IPS DF 4.7 (cell line): ENCODE results near the gene C20orf141.
"Not testable (repeated sequence)": the region's sequence is repeated elsewhere in the genome, so short reads cannot be mapped to it uniquely, and the experiment has no call there.

Experiments
- DNase-seq: peaks from one replicate; pipeline ENCODE4 v3.0.0-alpha.2; 2013; ENCODE audit warnings: low spot score; ENCODE audit errors: extremely low read depth

C20orf141 gene

GRCh38 chr20:2820084-2820895 is 5.5 kb downstream of the C20orf141 start:
- no peak for DNase-seq

DNA sequence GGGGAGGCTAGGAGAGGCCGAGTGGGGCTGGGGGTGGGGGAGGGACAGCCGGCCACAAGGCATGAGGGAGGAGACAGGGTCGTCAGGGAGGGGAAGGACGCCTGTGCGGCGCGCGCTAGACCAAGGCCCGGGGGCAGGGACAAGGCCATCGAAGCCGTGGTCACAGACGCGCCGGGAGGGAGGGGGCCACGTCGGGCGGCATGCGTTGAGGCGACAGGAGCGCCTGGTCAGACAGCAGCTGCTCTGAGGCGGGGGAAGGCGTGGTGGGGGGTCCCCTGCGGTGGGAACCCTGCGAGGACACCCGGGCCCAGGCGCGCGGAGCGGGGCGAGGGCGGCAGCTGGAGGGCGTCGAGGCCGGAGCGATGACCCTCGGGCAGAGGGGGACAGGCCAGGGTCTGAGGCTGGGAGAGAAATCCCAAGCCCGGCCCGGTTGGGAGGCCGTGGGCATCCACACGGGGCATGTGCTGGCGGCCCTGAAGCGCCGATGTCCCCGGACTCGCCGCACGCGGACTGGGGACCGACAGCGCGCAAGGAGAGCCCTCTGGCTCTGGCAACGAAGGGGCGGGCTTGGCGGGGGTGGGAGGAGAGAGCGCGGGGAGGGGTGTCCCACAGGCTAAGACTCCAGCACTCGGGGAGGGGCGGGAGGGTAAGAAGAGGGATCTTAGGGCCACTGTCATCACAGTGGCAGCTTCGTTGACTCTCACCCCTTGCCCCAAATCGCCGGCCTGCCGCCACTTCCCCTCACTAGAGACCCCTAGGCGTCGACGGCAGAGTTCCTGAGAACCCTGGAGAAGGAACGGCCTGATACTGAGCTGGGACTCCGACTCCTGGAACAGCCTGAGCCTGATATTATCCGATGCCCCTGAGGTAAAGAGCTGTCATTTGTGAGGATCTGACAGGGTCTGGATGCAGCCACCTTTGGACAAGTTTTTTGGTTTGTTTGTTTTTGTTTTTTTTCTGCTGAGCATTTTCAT is 6.4 kb downstream of the C20orf141 start:
- no peak for DNase-seq

DNA sequence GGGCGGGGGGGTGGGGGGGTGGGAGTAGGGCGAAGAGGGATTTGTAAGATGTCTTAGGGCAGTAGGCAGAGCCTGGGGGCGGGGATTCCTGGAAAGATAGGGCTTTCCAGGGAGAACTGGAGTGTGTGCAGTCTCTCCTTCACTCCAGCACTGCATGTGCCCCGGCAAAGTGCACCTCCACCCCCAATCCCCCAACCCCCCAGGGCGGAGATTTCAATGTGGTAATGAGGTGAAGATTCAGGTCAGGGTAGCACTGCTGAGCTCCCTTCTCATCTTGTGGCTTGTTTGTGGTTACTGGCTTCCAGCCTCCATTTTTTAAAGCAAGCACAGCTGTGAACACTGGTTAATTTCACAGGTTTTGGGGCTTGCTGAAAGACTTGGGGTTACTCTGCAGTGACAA is 7.3 kb downstream of the C20orf141 start:
- DNase-seq: no peak

- DNase-seq: no peak
These were observed 11.0 kb downstream of the C20orf141 start for GRCh38 chr20:2825761-2826160.

DNA sequence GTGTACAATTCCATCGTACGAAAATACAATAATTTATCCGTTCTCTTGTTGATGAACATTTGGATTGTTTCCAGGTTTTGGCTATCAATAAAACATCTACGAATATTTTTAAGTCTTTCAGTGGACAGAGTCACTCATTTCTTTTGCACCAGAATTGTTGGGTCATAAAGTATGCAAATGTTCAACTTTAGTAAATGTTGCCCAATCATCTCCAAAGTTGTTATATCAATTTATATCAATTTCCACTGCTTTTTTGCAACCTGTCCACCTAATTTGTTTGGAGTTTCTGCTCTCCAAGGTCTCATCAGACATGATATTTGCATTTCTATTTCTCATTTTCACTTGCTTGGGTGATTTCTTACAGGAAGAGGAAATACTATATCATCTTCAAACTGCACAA is 11.9 kb downstream of the C20orf141 start:
- no peak for DNase-seq

GRCh38 chr20:2829376-2829775 is 14.6 kb downstream of the C20orf141 start:
- DNase-seq: no peak

- DNase-seq: not testable (repeated sequence)
These were observed 16.4 kb downstream of the C20orf141 start for GRCh38 chr20:2831206-2831605.

GRCh38 chr20:2833761-2834160 is 19.0 kb downstream of the C20orf141 start:
- DNase-seq: no peak

DNA sequence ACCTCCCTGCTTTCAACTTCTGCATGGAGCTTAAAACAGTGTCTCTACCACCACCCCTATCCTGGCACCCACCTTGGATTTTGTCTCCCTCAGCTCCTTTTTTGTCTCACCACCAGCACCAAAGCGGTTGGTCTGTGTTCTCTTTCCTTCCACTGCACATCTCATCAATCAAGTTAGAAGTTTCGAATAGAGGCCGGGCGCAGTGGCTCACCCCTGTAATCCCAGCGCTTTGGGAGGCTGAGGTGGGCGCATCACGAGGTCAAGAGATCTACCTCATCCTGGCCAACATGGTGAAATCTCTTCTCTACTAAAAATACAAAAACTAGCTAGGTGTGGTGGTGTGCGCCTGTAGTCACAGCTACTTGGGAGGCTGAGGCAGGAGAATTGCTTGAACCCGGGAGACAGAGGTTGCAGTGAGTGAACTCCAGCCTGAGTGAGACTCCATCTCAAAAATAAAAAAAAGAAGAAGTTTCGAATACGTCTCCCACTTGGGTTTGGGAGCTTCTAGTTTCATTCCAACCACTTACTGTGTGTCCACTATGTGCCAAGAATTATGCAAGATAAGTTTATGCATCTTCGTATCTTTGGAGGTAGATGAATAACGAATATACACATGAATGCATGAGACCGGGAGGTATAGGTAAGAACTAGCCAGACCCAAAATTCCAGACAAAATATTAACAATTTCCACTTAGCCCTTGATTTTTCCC is 19.8 kb downstream of the C20orf141 start:
- DNase-seq: no peak

- DNase-seq: no peak
These were observed 20.6 kb downstream of the C20orf141 start for GRCh38 chr20:2835331-2835796.

DNA sequence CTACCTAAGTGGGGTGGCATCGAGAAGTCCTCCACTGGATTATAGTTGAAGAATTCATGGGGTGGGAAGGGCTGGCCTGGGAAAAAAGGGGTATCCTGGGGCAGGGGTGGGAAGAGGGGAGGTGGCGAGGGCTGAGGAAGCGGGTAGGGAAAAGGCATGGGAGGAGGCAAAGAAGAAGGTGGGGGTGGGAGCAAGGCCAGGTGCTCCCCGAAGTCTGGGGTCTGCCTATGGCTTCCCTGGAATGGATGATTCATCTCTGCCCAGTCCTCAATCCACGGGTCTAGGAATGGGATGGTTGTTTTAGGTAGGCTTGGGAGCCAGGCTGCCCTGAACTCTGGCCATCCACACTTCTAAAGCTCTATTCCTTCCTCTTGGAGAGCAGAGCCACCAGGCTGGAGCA is 21.2 kb downstream of the C20orf141 start:
- DNase-seq: no peak

- no peak for DNase-seq
These were observed 22.6 kb downstream of the C20orf141 start for GRCh38 chr20:2837221-2837960.

DNA sequence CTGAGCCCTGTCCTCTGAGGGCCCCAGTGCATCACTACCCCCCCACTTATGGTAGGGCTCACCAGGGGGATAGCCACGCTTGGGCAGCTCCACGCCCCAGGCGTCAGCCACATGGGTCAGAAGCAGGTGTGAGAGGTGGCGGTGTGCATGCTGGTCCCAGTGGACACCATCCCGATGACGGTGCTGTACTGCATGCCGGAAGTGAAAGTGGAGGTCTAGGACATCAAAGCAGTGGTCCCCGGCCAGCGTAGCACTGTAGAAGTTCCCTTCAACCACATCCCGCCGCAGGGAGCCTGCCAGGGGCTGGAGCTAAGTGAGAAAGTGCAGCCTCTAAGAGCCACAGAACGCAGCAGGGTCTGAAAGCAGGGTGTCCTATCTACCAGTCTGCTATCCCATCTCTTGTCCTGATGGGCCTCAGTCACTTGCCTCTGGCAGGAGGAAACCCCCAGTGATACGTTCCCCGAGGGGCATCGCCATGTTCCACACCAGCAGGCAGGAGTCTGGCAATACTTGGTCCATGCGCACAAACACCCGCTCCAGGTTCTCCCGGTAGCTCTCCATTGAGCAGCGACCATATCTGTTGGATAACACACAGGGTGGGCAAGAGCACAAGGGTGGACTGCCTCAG is 23.5 kb downstream of the C20orf141 start:
- DNase-seq: no peak

- DNase-seq: no peak
These were observed 24.3 kb downstream of the C20orf141 start for GRCh38 chr20:2838847-2839671.

DNA sequence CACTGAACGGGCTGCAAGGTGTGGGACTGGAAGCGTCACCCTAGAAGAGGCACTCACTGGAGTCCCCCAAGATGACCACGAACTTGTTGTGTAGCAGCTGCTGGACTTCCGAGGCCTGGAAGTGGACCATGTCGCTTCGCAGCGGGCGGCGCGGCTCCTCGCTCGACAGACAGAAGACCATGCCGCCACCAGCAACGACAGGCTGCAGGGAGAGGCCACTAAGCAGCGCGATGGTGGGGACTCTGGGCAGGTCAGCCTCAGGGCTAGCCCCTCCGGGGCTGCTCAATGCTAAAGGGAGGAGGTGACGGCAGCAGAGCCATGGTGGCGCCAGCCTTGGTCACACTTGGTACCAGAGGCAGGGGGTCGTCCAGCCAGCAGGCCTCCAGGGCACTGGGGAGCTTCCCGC is 24.9 kb downstream of the C20orf141 start:
- DNase-seq: no peak

DNA sequence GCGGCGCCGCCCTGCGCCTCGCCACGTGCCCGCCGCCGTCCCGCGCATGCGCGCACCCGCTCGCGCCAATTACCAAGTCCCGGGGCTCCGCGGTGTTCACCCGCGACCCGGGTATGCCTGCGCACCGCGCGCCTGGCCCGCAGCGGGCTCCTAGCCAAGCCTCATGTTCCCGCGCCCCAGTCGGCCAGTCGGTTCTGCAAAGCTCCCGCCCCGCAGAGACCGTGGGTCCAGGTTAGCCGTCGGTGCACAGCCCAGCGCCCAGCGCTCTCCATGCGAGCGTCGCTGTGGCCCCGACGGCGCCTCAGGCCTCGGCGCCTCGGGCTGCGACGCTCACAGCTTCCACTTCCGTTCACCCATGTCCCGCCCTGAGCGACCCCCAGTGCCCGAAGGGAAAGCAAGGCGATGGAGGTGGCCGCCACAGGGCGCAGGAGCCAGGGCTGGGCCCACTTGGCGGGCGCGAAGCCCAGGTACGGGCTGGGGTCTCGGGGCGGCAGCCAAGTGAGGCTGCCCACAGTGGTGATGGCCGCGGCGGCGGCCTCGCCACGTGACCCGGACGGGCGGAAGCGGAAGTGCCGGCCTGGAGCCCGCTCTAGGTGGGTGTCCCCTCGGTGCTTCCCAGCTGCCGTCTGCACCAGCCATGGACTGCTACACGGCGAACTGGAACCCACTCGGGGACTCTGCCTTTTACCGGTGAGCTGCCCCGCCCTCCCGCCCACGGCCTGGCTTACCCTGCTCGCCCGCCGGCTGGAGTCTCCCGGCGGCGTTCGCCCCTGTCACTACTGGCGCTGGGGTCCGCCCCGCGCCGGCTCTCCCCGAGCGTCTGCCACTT is 25.6 kb downstream of the C20orf141 start, which contains the start of the genes PCED1A and VPS16:
TSS of gene PCED1A (minus strand) at position 518 of the 829 bp plus-strand sequence. CDS start 743 bp downstream, outside the sequence.
TSS of gene VPS16 (plus strand) at position 608 of the 829 bp plus-strand sequence. CDS start at position 638, 30 bp downstream.
- no peak for DNase-seq

- DNase-seq: no peak
These were observed 26.3 kb downstream of the C20orf141 start for GRCh38 chr20:2840967-2841531.

DNA sequence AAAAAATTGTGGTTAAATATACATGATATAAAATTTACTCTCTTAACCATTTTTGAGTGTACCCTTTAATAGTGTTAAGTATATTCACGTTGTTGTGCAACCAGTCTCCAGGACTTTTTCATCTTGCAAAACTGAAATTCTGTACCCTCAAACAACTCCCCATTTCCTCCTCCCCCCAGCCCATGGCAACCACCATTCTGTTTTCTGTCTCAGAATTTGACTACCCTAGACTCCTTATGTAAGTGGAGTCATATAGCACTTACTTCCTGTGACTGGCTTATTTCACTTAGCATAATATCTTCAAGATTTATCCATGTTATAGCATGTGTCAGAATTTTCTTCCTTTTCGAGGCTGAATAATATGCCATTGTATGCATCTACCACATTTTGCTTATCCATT is 30.8 kb downstream of the C20orf141 start:
- DNase-seq: no peak
